ENCODE data around the gene STC2.

DNA sequence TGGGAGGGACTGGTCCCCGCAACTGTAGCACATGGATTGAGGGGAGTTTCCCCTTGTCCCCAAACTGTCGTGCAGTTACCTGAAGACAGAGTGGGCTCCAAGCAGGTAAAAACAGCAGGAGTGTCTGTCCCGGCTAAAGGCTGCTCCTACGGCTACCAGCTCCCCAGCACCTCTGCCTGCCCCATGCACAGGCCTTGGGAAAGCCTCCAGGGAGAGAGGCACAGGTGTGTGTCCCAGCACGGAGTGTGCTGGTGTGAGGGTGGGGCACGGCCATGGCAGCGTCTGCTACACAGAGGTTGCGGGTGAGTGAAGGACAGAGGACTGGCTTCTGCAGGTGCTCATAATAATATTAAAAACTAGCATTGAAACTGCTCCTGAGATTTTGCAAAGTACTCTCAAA is 30.4 kb downstream of the STC2 start:
- TF ChIP-seq, protein P1, sequence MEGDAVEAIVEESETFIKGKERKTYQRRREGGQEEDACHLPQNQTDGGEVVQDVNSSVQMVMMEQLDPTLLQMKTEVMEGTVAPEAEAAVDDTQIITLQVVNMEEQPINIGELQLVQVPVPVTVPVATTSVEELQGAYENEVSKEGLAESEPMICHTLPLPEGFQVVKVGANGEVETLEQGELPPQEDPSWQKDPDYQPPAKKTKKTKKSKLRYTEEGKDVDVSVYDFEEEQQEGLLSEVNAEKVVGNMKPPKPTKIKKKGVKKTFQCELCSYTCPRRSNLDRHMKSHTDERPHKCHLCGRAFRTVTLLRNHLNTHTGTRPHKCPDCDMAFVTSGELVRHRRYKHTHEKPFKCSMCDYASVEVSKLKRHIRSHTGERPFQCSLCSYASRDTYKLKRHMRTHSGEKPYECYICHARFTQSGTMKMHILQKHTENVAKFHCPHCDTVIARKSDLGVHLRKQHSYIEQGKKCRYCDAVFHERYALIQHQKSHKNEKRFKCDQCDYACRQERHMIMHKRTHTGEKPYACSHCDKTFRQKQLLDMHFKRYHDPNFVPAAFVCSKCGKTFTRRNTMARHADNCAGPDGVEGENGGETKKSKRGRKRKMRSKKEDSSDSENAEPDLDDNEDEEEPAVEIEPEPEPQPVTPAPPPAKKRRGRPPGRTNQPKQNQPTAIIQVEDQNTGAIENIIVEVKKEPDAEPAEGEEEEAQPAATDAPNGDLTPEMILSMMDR (IDR thresholded peaks at IDR 0.05) = no peak
- TF ChIP-seq POLR2A (IDR thresholded peaks at IDR 0.05) (no peak), POLR2AphosphoS5 (IDR thresholded peaks at IDR 0.05) (no peak)

All from sigmoid colon (tissue), 4 donors.